Daoy (cell line): ENCODE data around the gene FCN1. TPM values are rescaled to one million over a fixed set of nuclear protein-coding genes. Genes with fewer than 3 reads are reported as not detected.

Experiments
- DNase-seq: peaks from one replicate; pipeline ENCODE4 v3.0.0-alpha.2; 2015; ENCODE audit warnings: low read depth
- total RNA-seq: library from RNA; depleted of rRNA; stranded (reverse); fragments of >200 nt; shearing (Covaris generic); gene quantifications from 2 replicates; pipeline ENCODE4 v1.2.3, GENCODE V29; 2014

FCN1 gene
- total RNA-seq, 1 experiment from 2014 or later, result not detected

DNA sequence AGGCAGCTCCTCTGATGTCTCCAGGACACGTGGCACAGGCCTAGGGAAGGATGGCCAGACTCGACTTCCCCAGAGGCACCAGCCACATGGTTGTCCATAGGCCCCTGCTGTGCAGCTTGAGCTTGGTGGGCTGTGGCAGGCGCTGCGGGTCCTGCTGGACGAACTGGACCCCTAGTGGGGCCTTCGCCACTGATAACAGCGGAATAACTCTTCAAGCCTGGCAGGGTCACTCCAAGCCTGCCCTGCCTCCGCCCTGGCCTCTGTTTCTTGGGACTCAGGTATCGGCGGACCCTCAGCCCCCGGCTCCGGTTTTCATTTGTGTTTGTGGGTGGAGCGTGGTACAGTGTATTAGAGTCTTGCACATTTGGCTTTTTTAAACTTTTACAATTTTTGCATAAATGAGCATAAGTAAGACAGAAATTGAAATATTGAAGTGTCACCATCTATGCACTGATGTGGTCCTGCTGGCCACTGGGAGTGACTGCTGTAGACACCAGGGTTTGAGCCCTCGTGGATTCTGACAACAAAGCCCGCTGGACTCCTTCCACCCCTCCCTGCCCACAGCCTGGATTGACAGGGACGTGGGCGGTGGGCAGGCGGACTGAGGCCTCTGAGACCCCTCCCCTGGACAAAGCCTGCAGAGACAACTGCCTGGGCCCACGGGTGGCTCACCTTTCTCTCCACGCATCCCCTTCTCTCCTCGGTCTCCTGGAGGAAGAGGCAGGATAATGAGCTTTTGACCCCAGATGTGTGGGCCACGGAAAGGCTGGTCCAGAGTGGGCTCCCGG lies 3.8 kb downstream of the FCN1 start:
- no peak for DNase-seq

- DNase-seq, result no peak
Measured at GRCh38 chr9:134913041-134913712, 4.5 kb downstream of the FCN1 start.

DNA sequence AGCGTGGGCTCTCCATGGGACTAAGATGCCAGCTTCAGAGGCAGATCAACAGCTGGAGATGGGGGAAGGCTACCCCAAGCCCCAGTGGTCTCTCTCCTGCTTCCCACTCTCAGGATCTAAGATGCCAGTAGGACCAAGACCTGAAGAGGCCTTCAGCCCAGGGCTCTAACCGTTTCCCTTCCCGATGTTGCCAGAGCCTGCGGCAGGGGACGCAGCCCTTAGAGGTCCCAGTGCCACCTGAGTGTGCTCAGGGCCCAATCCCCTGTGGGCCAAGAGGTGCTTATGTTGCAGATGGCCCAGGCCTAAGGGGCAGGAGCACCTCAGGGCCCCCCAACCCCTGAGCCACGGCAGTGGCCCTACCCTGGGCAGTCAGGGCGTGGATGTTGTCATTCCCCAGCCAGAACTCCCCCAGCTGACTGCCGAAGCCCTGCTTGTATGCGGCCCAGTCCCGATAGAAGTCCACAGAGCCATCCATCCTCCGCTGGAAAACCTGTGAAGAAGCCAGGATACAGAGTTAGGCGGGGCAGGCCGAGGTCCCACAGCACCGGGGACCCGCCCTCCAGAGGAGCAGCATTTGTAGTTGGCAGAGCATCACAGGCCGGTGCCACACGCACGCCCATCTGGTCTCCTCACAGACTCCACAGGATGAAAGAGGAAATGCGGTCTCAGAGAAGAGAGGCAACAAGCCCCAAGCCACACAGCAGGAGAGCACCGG lies 5.4 kb downstream of the FCN1 start:
- no peak for DNase-seq

DNA sequence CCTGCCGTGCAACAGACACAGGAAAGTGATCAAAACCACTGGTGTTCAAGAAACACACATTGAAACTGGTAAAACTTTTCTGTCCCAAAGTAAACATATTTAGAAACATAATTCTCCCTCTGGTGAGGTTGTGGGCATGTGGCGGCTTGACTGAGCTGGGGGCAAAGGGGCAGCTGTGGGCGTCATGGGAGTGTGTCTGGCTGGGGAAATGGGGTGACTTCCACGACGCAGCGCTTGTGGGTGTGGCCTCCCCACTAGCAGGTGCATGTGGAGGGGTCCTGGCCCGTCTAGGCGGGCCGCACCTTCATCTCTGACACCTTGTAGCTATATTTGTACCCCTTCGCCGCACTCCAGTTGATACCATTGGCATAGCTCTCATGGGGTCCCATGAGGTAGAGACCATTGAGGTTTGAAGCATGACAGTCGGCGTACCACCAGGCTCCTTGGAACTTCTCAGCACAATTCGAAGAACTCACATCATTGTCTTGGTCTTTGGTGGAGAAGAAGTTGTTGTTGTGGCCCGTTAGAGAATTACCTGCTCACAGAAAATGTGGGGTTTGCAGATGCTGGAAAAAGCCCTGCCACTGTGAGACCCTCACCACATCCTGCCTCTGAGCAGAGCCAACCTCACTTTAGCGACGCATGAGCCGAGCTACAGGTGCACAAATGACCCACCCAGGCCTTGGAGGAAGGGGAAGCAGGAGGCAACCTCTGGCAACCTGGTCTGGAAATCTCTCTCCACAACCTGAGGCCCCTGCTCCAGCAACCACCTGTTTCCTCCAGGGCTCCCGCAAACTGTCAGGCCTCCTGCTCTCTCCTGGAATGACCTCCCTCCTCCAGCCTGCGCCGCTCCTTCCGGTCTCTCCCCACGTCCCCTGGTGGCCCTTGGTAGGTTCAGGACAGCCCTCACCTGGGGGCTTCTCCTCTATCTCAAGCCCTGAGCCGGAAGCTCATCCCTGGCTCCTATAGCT lies 7.9 kb downstream of the FCN1 start:
- DNase-seq, result no peak

GRCh38 chr9:134908524-134909309 lies 9.0 kb downstream of the FCN1 start:
- no peak for DNase-seq

- no peak for DNase-seq
Measured at GRCh38 chr9:134902936-134903335, 14.8 kb downstream of the FCN1 start.

DNA sequence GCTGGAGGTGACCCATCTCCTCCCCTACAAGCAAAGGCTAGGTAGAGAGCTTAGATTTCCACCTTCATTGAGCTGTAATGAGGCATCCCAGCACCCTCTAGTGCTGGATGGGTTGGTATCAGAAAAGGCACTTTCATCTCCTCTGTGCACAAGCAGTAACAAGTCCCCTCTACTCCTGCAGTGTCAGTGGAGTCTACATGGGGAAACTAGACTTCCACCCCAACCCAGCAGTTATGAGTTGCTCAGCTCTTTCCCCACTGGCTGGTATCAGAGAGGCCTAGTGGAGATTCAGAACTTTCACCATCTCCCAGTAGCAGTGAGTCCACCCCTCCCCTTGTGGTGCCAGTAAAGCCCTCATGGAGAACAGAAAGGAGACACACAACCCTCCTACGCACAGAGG lies 17.9 kb downstream of the FCN1 start:
- no peak for DNase-seq

DNA sequence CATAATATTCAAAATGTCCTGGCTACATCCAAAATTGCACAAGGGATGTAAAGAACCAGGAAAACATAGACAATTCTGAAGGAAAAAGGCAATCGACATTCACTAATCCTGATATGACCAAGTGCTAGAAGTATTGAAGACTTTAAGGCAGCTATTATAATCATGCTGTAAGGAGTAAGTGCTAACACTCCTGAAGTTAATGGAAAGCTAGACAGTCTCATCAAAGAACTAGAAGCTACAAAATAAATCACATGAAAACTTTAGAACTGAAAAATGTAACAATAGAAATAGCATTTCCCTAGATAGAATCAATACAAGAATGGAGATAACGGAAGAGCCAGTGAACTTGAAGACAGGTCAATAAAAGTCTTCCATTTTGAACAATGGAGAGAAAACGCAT lies 18.5 kb downstream of the FCN1 start:
- DNase-seq, result no peak

DNA sequence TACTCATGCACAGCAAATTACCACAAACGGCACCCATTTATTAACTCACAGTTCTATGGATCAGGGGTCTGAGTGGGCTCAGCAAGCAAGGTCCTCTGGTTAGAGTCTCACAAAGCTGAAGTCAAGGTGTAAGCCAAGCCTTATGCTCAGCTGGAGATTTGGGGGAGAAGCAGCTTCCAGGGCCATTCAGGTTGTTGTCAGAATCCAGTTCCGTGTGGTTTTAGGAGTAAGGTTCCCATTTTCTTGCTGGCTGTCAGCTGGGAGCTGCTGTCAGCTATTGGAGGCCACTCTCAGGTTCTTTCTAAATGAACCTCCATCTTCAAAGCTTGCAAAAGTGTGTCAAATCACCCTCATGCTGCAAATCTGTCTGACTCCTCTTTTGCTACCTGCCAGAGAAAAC lies 19.4 kb downstream of the FCN1 start:
- no peak for DNase-seq

DNA sequence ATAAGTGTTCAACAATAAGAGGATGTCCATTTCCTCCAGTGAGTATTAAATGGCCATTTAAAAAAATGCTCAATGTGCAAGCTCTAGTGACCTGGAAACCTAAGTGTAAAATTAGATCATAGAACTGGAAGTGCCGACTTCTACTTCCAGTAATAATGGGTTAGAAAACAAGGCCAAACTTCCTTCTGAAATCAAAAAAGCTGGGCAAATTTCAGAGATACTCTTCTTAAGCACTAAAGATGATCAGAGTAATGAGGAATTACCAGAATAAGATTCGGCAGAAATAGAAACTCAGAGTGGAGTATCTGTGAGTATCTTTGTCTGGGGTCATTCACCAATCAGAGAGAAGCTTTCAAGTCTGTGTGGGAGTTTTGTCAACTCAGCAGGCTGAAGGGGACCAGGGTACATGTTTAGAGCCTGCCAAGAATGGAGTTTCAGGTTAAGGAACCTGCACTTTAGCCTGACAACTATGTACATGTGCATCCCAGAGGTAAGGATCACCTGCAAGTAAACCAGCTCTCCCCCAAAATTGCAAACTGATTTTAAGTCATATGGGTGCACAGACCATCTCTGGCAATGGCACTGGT lies 20.0 kb downstream of the FCN1 start:
- no peak for DNase-seq

DNA sequence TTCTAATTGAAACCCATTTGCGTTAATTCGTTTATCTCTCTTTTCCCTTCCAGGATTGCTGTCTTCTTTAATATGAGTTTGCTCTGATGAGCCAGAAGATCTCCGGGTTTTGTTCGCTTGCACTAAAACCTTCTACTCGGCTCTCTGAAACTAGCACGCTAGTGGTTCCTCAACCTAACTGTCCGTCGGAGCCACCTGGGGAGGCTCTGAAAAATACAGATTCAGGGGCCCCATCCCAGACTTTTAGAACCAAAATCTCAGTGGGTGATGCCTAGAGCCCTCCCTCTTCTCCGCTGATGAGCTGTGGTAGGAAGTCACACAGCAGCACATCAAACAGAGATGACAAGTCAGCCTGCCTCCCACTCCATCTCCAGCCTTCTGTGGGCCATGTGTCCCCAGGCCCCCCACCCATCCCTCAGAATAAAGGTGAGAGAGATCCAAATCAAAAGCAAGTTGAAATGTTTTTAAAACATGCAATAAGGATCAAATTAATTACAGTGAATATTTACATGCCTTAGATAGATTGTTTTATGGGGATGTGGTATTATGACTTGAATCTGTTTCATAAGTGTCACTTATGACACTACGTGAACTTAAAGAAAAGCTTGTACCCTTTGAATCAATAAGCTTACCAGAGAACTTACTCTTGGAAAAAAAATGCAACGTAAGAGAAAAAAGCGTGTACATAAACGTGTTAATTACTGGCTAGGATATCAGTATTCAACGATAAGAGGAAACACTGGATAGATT lies 20.7 kb downstream of the FCN1 start:
- DNase-seq, result no peak

GRCh38 chr9:134895908-134896833 lies 21.5 kb downstream of the FCN1 start:
- peak; percentile 94 for DNase-seq

DNA sequence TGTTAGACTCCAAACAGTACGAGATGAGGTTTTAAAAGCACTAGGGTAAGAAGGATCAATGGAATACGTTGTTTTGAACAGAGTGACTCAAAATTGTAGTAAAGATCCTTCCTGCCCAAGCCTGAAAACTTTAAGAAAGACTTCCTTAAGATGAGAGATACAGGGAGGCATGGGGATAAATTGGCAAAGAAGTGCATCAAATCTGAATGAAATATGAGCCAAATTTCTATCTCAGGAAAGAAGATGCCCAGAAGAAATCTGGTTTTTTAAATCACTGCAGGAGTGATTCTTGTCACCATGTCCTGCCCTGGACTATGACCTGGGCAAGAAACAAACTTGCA lies 22.2 kb downstream of the FCN1 start:
- no peak for DNase-seq

DNA sequence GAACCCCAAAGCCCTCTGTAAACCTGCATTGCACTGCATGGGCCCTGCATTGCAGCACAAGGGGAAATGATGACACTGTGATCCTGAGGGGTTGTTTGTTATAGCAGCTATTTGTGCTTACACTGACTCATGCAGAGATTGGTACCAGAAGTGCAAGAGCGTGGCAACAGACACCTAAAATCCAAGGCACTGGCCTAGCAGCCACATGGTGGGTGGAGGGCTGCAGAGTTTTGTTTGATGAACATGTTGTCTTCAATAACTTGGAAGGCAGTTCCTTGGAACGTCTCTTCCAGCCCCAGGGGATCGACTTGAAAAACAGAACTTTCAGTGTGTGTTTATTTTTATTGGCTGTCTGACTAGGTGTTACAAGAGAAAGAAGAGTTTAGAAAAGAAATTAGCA lies 22.6 kb downstream of the FCN1 start:
- peak; percentile 33 for DNase-seq

GRCh38 chr9:134894136-134894860 lies 23.4 kb downstream of the FCN1 start:
- DNase-seq, result peak; percentile 0

GRCh38 chr9:134892820-134893420 lies 24.8 kb downstream of the FCN1 start:
- peak; percentile 0 for DNase-seq

DNA sequence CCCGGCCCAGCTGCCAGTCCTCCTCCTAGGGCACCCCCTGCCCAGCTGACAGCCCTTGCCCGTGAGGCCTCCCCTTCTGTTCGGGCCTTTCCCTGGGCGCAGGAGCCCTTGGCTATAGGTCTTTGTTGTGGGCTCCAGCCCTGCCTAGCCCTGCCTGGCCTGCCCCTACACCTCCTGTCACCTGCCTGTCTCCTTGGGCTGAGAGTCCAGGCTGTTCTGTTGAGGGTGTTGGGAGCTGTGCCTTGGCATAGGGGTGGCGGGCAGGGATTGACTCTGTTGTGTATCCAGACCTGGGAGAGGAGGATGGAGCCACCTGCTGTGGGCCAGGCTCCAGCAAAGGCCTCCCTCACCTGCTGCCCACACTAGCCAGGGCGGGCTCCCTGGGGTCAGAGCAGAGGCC lies 25.5 kb downstream of the FCN1 start:
- peak; percentile 3 for DNase-seq

DNA sequence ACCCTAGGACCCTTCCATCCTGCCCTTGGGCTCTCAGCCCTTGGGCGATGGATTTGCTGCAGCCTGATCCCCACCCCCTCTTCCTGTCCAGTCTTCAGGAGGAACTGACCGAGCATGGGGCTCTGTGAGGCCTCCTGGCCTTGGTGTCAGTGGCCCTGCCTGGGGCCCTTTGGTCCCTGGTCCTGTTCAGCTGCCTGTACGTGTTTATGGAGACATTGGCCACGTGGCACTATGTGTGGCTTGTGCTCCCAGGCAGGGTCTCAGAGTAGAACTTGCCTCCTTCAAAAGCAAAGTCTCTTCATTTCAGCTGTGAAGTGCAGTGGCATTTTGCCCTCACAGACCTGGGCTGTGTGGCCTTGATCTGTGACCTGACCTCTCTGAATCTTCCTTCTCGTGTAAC lies 26.0 kb downstream of the FCN1 start:
- DNase-seq, result peak; percentile 1
